WTC11 (cell line): ENCODE measurements around the gene GABRA4. TPM values are rescaled to one million over a fixed set of nuclear protein-coding genes. Genes with fewer than 3 reads are reported as not detected.

Experiments used
- ATAC-seq: fragments of 200-7000 bp; cut with Tn5 transposase; 2 replicates; pipeline ENCODE4 v1.10.0; 2021; ENCODE audit warnings: mild to moderate bottlenecking, moderate library complexity
- CTCF ChIA-PET: fragments of 300-600 bp; sonication (Branson Sonifier 250); formaldehyde crosslinking; loops from one replicate; lab custom pipeline; 2021; ENCODE audit warnings: antibody characterized with exemption; lab: Charles Lee
- POLR2A ChIA-PET: fragments of 350-600 bp; sonication (Branson Sonifier 250); formaldehyde crosslinking; loops from one replicate; lab custom pipeline; 2021; ENCODE audit warnings: antibody characterized with exemption; lab: Charles Lee
- DNase-seq: peaks from one replicate; pipeline ENCODE4 v3.0.0; 2021; ENCODE audit warnings: low spot score
- H3K27ac Mint-ChIP-seq: 2 replicates; pipeline ENCODE4 v1.8.0; 2021; ENCODE audit warnings: mixed read lengths
- H3K27me3 Mint-ChIP-seq: 2 replicates; pipeline ENCODE4 v1.8.0; 2021; ENCODE audit warnings: low read depth, mild to moderate bottlenecking, moderate library complexity, mixed read lengths
- H3K36me3 Mint-ChIP-seq: 2 replicates; pipeline ENCODE4 v1.8.0; 2021; ENCODE audit warnings: mixed read lengths
- H3K4me1 Mint-ChIP-seq: 2 replicates; pipeline ENCODE4 v1.8.0; 2022; ENCODE audit warnings: mixed read lengths
- H3K4me3 Mint-ChIP-seq: 2 replicates; pipeline ENCODE4 v1.8.0; 2021; ENCODE audit warnings: mild to moderate bottlenecking, moderate library complexity, mixed read lengths
- H3K9me3 Mint-ChIP-seq: 2 replicates; pipeline ENCODE4 v1.8.0; 2021; ENCODE audit warnings: mixed read lengths
- ATF1 ChIP-seq: sonication (generic); formaldehyde crosslinking; IDR thresholded peaks from 2 replicates; pipeline ENCODE4 v1.8.1; 2023; ENCODE audit warnings: mild to moderate bottlenecking, moderate library complexity, missing genetic modification reagents
- FOXJ3 ChIP-seq: sonication (generic); formaldehyde crosslinking; IDR thresholded peaks from 2 replicates; pipeline ENCODE4 v1.9.0; 2021; ENCODE audit warnings: missing genetic modification reagents, mild to moderate bottlenecking, borderline replicate concordance
- FOXK1 ChIP-seq: sonication (generic); formaldehyde crosslinking; IDR thresholded peaks from 2 replicates; pipeline ENCODE4 v1.8.0; 2022; ENCODE audit warnings: mild to moderate bottlenecking, moderate library complexity, missing genetic modification reagents
- GRHL2 ChIP-seq: fragments of 250-450 bp; sonication (Bioruptor Pico); IDR thresholded peaks from 2 replicates; pipeline ENCODE4 v1.8.0; 2022; ENCODE audit warnings: mild to moderate bottlenecking, moderate library complexity; ENCODE audit not compliant: insufficient replicate concordance, severe bottlenecking
- GTF2I ChIP-seq: fragments of 250-450 bp; sonication (Bioruptor Pico); conservative IDR thresholded peaks from 2 replicates; pipeline ENCODE4 v1.4.0; 2021; ENCODE audit warnings: mild to moderate bottlenecking
- IRF2 ChIP-seq: sonication (generic); formaldehyde crosslinking; IDR thresholded peaks from 2 replicates; pipeline ENCODE4 v1.8.0; 2022; ENCODE audit warnings: low read depth, missing genetic modification reagents, borderline replicate concordance
- MYBL2 ChIP-seq: sonication (generic); formaldehyde crosslinking; IDR thresholded peaks from 2 replicates; pipeline ENCODE4 v1.8.1; 2023; ENCODE audit warnings: mild to moderate bottlenecking, moderate library complexity, missing genetic modification reagents
- RORB ChIP-seq: fragments of 250-450 bp; sonication (Bioruptor Pico); IDR thresholded peaks from 2 replicates; pipeline ENCODE4 v1.9.0; 2021; ENCODE audit warnings: mild to moderate bottlenecking
- TEAD1 ChIP-seq: sonication (generic); formaldehyde crosslinking; IDR thresholded peaks from 2 replicates; pipeline ENCODE4 v1.8.0; 2022; ENCODE audit warnings: mild to moderate bottlenecking, missing genetic modification reagents
- ZNF219 ChIP-seq: sonication (generic); formaldehyde crosslinking; IDR thresholded peaks from 2 replicates; pipeline ENCODE4 v1.8.0; 2023; ENCODE audit warnings: missing genetic modification reagents, mild to moderate bottlenecking, borderline replicate concordance
- ZNF232 ChIP-seq: sonication (generic); formaldehyde crosslinking; IDR thresholded peaks from 2 replicates; pipeline ENCODE4 v1.8.0; 2022; ENCODE audit warnings: mild to moderate bottlenecking, missing genetic modification reagents
- total RNA-seq: library from RNA; stranded (reverse); gene quantifications from 3 replicates; pipeline ENCODE4 v1.2.3, GENCODE V29; 2021
- TF ChIP-seq, protein P1 (sequence below): fragments of 250-450 bp; sonication (Bioruptor Pico); conservative IDR thresholded peaks from 2 replicates; pipeline ENCODE4 v1.9.0; 2021; ENCODE audit warnings: mild to moderate bottlenecking
- TF ChIP-seq, protein P2 (sequence below): sonication (generic); formaldehyde crosslinking; IDR thresholded peaks from 2 replicates; pipeline ENCODE4 v1.8.0; 2022; ENCODE audit warnings: mild to moderate bottlenecking, missing genetic modification reagents
- TF ChIP-seq, protein P3 (sequence below): sonication (generic); formaldehyde crosslinking; IDR thresholded peaks from 2 replicates; pipeline ENCODE4 v1.8.1; 2022; ENCODE audit warnings: mild to moderate bottlenecking, moderate library complexity, missing genetic modification reagents
- TF ChIP-seq, protein P4 (sequence below): sonication (generic); formaldehyde crosslinking; IDR thresholded peaks from 2 replicates; pipeline ENCODE4 v1.8.1; 2023; ENCODE audit warnings: mild to moderate bottlenecking, missing genetic modification reagents
- TF ChIP-seq, protein P5 (sequence below): fragments of 250-450 bp; sonication (Bioruptor Pico); IDR thresholded peaks from 2 replicates; pipeline ENCODE4 v1.9.0; 2021; ENCODE audit warnings: mild to moderate bottlenecking, borderline replicate concordance
- TF ChIP-seq, protein P6 (sequence below): sonication (generic); formaldehyde crosslinking; IDR thresholded peaks from 2 replicates; pipeline ENCODE4 v1.8.1; 2022; ENCODE audit warnings: mild to moderate bottlenecking, missing genetic modification reagents, moderate library complexity, borderline replicate concordance
- TF ChIP-seq, protein P7 (sequence below): fragments of 200-600 bp; IDR thresholded peaks from 2 replicates; pipeline ENCODE4 v1.8.0; 2022; ENCODE audit warnings: antibody characterized with exemption
- TF ChIP-seq, protein P8 (sequence below): fragments of 250-450 bp; sonication (Bioruptor Pico); IDR thresholded peaks from 2 replicates; pipeline ENCODE4 v1.9.0; 2021; ENCODE audit warnings: mild to moderate bottlenecking
- TF ChIP-seq, protein P9 (sequence below): sonication (generic); formaldehyde crosslinking; IDR thresholded peaks from 2 replicates; pipeline ENCODE4 v1.8.1; 2023; ENCODE audit warnings: mild to moderate bottlenecking, missing genetic modification reagents, moderate library complexity

Gene GABRA4
- total RNA-seq, 1 experiment from 2014 or later = 0.20 TPM

DNA sequence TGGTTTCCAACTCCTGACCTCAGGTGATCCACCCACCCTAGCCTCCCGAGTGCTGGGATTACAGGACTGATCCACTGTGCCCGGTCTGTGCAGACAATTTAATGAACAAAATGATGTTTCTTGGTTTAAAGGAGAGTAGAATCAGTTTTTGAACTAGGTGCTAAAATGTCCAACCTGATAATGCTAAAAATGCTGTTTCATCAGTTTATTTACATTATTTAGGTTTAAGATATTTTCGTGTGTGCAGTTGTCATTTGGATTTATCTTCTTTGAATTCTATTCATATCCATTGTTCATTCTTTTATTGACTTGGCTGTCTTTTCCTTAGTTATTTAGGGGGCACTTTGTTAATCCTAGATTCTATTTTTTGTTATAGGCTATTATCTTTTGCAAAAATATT, 20.0 kb upstream of the GABRA4 start:
- DNase-seq (no peak), ATAC-seq (no peak)
- no peak overlapping the region for H3K27ac Mint-ChIP-seq
- H3K4me1 Mint-ChIP-seq = peaks cover 7% of the 10 kb centered on the region
- peaks cover 5% of the 10 kb centered on the region; the same call in 1 of the 2 replicates for H3K9me3 Mint-ChIP-seq
- ChIA-PET POLR2A (no interaction called here), CTCF (no interaction called here)
- TF ChIP-seq, protein P1, sequence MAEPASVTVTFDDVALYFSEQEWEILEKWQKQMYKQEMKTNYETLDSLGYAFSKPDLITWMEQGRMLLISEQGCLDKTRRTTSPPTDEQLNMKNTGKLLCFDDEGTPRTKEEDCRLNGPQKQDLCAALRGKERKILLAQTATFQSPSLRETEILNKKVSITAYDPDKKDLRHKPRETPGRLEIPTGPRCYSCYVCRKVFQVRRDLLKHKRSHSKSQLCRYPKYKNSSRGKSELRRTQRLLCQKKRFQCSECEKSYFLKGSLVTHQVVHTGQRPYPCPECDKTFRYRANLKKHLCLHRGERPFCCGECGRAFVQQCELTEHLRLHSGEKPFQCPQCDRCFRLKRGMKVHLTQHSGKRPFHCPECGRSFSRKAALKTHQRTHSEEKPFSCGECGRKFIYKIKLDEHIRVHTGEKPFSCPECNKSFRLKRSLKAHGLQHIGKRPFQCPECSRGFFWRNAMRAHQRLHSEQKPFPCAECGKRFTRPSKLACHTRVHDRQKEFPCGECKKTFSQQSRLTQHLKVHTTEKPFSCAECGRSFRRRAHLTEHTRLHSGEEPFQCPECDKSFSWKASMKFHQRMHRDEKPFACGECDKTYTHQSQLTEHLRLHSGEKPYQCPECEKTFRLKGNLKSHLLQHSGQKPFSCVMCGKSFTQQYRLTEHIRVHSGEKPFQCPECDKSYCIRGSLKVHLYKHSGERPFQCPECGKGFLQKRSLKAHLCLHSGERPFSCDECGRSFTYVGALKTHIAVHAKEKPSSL (CRISPR knock-in tag) = no peak
- TF ChIP-seq, protein P2, sequence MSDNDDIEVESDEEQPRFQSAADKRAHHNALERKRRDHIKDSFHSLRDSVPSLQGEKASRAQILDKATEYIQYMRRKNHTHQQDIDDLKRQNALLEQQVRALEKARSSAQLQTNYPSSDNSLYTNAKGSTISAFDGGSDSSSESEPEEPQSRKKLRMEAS (CRISPR knock-in tag) = no peak
- TF ChIP-seq RORB (CRISPR knock-in tag) (no peak), ZNF219 (CRISPR knock-in tag) (no peak), FOXK1 (CRISPR knock-in tag) (no peak), ZNF232 (CRISPR knock-in tag) (no peak), GTF2I (no peak), MYBL2 (CRISPR knock-in tag) (no peak), IRF2 (no peak), ATF1 (CRISPR knock-in tag) (no peak), FOXJ3 (CRISPR knock-in tag) (no peak), TEAD1 (CRISPR knock-in tag) (no peak), GRHL2 (CRISPR knock-in tag) (no peak)
- TF ChIP-seq, protein P3, sequence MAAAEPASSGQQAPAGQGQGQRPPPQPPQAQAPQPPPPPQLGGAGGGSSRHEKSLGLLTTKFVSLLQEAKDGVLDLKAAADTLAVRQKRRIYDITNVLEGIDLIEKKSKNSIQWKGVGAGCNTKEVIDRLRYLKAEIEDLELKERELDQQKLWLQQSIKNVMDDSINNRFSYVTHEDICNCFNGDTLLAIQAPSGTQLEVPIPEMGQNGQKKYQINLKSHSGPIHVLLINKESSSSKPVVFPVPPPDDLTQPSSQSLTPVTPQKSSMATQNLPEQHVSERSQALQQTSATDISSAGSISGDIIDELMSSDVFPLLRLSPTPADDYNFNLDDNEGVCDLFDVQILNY (CRISPR knock-in tag) = no peak
- TF ChIP-seq, protein P4, sequence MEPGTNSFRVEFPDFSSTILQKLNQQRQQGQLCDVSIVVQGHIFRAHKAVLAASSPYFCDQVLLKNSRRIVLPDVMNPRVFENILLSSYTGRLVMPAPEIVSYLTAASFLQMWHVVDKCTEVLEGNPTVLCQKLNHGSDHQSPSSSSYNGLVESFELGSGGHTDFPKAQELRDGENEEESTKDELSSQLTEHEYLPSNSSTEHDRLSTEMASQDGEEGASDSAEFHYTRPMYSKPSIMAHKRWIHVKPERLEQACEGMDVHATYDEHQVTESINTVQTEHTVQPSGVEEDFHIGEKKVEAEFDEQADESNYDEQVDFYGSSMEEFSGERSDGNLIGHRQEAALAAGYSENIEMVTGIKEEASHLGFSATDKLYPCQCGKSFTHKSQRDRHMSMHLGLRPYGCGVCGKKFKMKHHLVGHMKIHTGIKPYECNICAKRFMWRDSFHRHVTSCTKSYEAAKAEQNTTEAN (CRISPR knock-in tag) = no peak
- TF ChIP-seq, protein P5, sequence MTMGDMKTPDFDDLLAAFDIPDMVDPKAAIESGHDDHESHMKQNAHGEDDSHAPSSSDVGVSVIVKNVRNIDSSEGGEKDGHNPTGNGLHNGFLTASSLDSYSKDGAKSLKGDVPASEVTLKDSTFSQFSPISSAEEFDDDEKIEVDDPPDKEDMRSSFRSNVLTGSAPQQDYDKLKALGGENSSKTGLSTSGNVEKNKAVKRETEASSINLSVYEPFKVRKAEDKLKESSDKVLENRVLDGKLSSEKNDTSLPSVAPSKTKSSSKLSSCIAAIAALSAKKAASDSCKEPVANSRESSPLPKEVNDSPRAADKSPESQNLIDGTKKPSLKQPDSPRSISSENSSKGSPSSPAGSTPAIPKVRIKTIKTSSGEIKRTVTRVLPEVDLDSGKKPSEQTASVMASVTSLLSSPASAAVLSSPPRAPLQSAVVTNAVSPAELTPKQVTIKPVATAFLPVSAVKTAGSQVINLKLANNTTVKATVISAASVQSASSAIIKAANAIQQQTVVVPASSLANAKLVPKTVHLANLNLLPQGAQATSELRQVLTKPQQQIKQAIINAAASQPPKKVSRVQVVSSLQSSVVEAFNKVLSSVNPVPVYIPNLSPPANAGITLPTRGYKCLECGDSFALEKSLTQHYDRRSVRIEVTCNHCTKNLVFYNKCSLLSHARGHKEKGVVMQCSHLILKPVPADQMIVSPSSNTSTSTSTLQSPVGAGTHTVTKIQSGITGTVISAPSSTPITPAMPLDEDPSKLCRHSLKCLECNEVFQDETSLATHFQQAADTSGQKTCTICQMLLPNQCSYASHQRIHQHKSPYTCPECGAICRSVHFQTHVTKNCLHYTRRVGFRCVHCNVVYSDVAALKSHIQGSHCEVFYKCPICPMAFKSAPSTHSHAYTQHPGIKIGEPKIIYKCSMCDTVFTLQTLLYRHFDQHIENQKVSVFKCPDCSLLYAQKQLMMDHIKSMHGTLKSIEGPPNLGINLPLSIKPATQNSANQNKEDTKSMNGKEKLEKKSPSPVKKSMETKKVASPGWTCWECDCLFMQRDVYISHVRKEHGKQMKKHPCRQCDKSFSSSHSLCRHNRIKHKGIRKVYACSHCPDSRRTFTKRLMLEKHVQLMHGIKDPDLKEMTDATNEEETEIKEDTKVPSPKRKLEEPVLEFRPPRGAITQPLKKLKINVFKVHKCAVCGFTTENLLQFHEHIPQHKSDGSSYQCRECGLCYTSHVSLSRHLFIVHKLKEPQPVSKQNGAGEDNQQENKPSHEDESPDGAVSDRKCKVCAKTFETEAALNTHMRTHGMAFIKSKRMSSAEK = no peak
- TF ChIP-seq, protein P6, sequence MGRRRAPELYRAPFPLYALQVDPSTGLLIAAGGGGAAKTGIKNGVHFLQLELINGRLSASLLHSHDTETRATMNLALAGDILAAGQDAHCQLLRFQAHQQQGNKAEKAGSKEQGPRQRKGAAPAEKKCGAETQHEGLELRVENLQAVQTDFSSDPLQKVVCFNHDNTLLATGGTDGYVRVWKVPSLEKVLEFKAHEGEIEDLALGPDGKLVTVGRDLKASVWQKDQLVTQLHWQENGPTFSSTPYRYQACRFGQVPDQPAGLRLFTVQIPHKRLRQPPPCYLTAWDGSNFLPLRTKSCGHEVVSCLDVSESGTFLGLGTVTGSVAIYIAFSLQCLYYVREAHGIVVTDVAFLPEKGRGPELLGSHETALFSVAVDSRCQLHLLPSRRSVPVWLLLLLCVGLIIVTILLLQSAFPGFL (CRISPR knock-in tag) = no peak
- TF ChIP-seq, protein P7, sequence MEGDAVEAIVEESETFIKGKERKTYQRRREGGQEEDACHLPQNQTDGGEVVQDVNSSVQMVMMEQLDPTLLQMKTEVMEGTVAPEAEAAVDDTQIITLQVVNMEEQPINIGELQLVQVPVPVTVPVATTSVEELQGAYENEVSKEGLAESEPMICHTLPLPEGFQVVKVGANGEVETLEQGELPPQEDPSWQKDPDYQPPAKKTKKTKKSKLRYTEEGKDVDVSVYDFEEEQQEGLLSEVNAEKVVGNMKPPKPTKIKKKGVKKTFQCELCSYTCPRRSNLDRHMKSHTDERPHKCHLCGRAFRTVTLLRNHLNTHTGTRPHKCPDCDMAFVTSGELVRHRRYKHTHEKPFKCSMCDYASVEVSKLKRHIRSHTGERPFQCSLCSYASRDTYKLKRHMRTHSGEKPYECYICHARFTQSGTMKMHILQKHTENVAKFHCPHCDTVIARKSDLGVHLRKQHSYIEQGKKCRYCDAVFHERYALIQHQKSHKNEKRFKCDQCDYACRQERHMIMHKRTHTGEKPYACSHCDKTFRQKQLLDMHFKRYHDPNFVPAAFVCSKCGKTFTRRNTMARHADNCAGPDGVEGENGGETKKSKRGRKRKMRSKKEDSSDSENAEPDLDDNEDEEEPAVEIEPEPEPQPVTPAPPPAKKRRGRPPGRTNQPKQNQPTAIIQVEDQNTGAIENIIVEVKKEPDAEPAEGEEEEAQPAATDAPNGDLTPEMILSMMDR = no peak
- TF ChIP-seq, protein P8, sequence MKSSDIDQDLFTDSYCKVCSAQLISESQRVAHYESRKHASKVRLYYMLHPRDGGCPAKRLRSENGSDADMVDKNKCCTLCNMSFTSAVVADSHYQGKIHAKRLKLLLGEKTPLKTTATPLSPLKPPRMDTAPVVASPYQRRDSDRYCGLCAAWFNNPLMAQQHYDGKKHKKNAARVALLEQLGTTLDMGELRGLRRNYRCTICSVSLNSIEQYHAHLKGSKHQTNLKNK (CRISPR knock-in tag) = no peak
- TF ChIP-seq, protein P9, sequence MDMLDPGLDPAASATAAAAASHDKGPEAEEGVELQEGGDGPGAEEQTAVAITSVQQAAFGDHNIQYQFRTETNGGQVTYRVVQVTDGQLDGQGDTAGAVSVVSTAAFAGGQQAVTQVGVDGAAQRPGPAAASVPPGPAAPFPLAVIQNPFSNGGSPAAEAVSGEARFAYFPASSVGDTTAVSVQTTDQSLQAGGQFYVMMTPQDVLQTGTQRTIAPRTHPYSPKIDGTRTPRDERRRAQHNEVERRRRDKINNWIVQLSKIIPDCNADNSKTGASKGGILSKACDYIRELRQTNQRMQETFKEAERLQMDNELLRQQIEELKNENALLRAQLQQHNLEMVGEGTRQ (CRISPR knock-in tag) = no peak
- H3K36me3 Mint-ChIP-seq = no peaks in the 10 kb centered on the region
- no peak overlapping the region for H3K4me3 Mint-ChIP-seq
- no peaks in the 10 kb centered on the region; the same call in 1 of the 2 replicates for H3K27me3 Mint-ChIP-seq
